Esophagus muscularis mucosa (tissue), 4 donors: ENCODE measurements around the gene OTULINL.

ENCODE experiments used
- CTCF ChIP-seq, 3 experiments: fragments of 200-600 bp in 2 of 3; fragments of 450-650 bp in 1 of 3; sonication (generic) in 2 of 3; IDR thresholded peaks; one replicate each; pipeline ENCODE4 v1.5.1; 2017 to 2019; ENCODE audit warnings: antibody characterized with exemption in 3 of 3, mild to moderate bottlenecking in 2 of 3, moderate library complexity in 1 of 3
- EP300 ChIP-seq: sonication (generic); formaldehyde crosslinking; IDR thresholded peaks from one replicate; pipeline ENCODE4 v1.6.1; 2017; ENCODE audit warnings: antibody characterized with exemption
- POLR2A ChIP-seq: fragments of 450-650 bp; IDR thresholded peaks from one replicate; pipeline ENCODE4 v1.6.1; 2017; ENCODE audit warnings: antibody characterized with exemption, moderate library complexity, mild to moderate bottlenecking, low read depth
- POLR2AphosphoS5 ChIP-seq, 2 donors: sonication (generic); formaldehyde crosslinking; IDR thresholded peaks; one replicate each; pipeline ENCODE4 v1.6.1; 2017; ENCODE audit warnings: antibody characterized with exemption in 2 of 2

GRCh38 chr5:14545308-14545707 is 36.3 kb upstream of the OTULINL start:
- TF ChIP-seq CTCF (IDR thresholded peaks at IDR 0.05) (no peak), EP300 (no peak), POLR2A (no peak), POLR2AphosphoS5 (IDR thresholded peaks at IDR 0.05) (no peak)
